PFSK-1 (cell line): ENCODE measurements around the gene FUT8.

Experiments
- POLR2AphosphoS5 ChIP-seq: IDR thresholded peaks from 2 replicates; pipeline ENCODE4 v1.6.1; 2012; ENCODE audit warnings: low read depth, mild to moderate bottlenecking, control low read depth, low read length, moderate library complexity
- SIN3A ChIP-seq: IDR thresholded peaks from 2 replicates; pipeline ENCODE4 v1.6.1; 2012; ENCODE audit warnings: mild to moderate bottlenecking, low read length, moderate library complexity, borderline replicate concordance; ENCODE audit not compliant: insufficient read depth

GRCh38 chr14:65751510-65751909, 339.0 kb downstream of the FUT8 start:
- TF ChIP-seq POLR2AphosphoS5 (no peak), SIN3A (no peak)
